ENCODE measurements around the gene BHLHA9.

DNA sequence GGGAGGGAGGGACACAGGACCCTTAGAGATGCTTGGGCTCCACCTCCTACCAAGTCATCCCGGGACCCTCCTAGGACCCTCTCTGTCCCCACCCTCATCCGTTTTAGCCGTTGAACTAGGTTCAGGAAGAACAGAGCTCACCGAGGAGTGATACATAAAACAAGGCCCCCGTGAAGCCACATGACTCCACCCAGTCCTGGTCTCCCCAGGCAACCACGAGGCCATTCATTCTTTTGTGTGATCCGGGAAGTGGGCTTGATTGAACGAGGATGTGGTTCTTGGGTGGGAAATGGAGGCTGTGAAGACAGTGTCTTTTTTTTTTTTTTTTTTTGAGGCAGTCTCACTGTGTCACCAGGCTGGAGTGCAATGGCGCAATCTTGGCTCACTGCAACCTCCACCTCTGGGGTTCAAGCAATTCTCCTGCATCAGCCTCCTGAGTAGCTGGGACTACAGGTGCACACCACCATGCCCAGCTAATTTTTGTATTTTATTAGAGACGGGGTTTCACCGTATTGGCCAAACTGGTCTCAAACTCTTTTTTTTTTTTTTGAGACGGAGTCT lies 24.0 kb downstream of the BHLHA9 start:
- no peak for TF ChIP-seq POU6F1 (CRISPR knock-in tag; IDR thresholded peaks at IDR 0.05; ENCODE audit: borderline replicate concordance, low read depth)
- no peak for TF ChIP-seq ZNF8 (CRISPR knock-in tag; IDR thresholded peaks at IDR 0.05)
- TF ChIP-seq OSR1 (CRISPR knock-in tag; IDR thresholded peaks at IDR 0.05), result no peak
- TF ChIP-seq TOX (CRISPR knock-in tag; IDR thresholded peaks at IDR 0.05; ENCODE audit: borderline replicate concordance), result no peak
- no peak for TF ChIP-seq PATZ1 (CRISPR knock-in tag; IDR thresholded peaks at IDR 0.05; ENCODE audit: borderline replicate concordance)
- TF ChIP-seq ESRRG (CRISPR knock-in tag; IDR thresholded peaks at IDR 0.05), result no peak
- TF ChIP-seq, protein P1, sequence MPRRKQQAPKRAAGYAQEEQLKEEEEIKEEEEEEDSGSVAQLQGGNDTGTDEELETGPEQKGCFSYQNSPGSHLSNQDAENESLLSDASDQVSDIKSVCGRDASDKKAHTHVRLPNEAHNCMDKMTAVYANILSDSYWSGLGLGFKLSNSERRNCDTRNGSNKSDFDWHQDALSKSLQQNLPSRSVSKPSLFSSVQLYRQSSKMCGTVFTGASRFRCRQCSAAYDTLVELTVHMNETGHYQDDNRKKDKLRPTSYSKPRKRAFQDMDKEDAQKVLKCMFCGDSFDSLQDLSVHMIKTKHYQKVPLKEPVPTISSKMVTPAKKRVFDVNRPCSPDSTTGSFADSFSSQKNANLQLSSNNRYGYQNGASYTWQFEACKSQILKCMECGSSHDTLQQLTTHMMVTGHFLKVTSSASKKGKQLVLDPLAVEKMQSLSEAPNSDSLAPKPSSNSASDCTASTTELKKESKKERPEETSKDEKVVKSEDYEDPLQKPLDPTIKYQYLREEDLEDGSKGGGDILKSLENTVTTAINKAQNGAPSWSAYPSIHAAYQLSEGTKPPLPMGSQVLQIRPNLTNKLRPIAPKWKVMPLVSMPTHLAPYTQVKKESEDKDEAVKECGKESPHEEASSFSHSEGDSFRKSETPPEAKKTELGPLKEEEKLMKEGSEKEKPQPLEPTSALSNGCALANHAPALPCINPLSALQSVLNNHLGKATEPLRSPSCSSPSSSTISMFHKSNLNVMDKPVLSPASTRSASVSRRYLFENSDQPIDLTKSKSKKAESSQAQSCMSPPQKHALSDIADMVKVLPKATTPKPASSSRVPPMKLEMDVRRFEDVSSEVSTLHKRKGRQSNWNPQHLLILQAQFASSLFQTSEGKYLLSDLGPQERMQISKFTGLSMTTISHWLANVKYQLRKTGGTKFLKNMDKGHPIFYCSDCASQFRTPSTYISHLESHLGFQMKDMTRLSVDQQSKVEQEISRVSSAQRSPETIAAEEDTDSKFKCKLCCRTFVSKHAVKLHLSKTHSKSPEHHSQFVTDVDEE (CRISPR knock-in tag; IDR thresholded peaks at IDR 0.05), result no peak
- no peak for TF ChIP-seq ZFP30 (CRISPR knock-in tag; IDR thresholded peaks at IDR 0.05)
- TF ChIP-seq ARNTL (CRISPR knock-in tag; IDR thresholded peaks at IDR 0.05; ENCODE audit: borderline replicate concordance, low read depth), result no peak
- no peak for TF ChIP-seq RARB (CRISPR knock-in tag; IDR thresholded peaks at IDR 0.05)
- TF ChIP-seq CSDC2 (CRISPR knock-in tag; IDR thresholded peaks at IDR 0.05), result no peak
- TF ChIP-seq GLIS3 (CRISPR knock-in tag; IDR thresholded peaks at IDR 0.05), result no peak

Data from SK-N-SH treated with all-trans-retinoic acid at 6 μM for 48 hours (cell line).